Body of pancreas (tissue), 4 donors: ENCODE data around the gene TAAR2. TPM values are rescaled to one million over a fixed set of nuclear protein-coding genes. Genes with fewer than 3 reads are reported as not detected.

Experiments
- ATAC-seq: fragments of 150-250 bp; one replicate; pipeline ENCODE4 v1.9.1; 2016
- DNase-seq, 4 donors: peaks; one replicate each; pipeline ENCODE4 v3.0.0-alpha.2; 2019
- H3K27ac ChIP-seq, 4 donors: fragments of 200-600 bp; sonication (generic); 1 replicate in 3 of 4; 2 replicates in 1 of 4; pipeline versions ENCODE4 v1.5.1 to v1.6.1; 2016 to 2019; ENCODE audit warnings: mild to moderate bottlenecking in 1 of 4, mixed read lengths in 1 of 4, moderate library complexity in 1 of 4
- H3K27me3 ChIP-seq, 2 donors: fragments of 200-600 bp; sonication (generic); one replicate each; pipeline ENCODE4 v1.6.0; 2016; ENCODE audit warnings: mild to moderate bottlenecking in 1 of 2
- H3K36me3 ChIP-seq, 2 donors: fragments of 200-600 bp; sonication (generic); replicated peaks in 1 of 2; 2 replicates each; pipeline ENCODE4 v1.5.1; 2016; ENCODE audit warnings: low read depth in 2 of 2; ENCODE audit not compliant: insufficient read depth in 1 of 2
- H3K4me1 ChIP-seq: fragments of 200-600 bp; sonication (generic); one replicate; pipeline ENCODE4 v1.6.0; 2016
- H3K4me3 ChIP-seq, 2 donors: fragments of 200-600 bp; sonication (generic); 1 replicate in 1 of 2; 2 replicates in 1 of 2; pipeline ENCODE4 v1.5.1; 2016 to 2019
- H3K9me3 ChIP-seq, 3 donors: fragments of 200-600 bp; sonication (generic); 1 replicate in 2 of 3; 2 replicates in 1 of 3; pipeline ENCODE4 v1.5.1; 2016
- POLR2A ChIP-seq, 3 donors: fragments of 450-650 bp; IDR thresholded peaks; one replicate each; pipeline ENCODE4 v1.6.1; 2016; ENCODE audit warnings: antibody characterized with exemption in 3 of 3, mild to moderate bottlenecking in 2 of 3
- WGBS, 2 donors: methylation state at CpG; one replicate each; pipeline ENCODE4 v1.1.5; 2017; 5-methylcytosine and 5-hydroxymethylcytosine counted together
- intact Hi-C: fragments of 100-400 bp; cut with DNase I; formaldehyde crosslinking; loops from one replicate; pipeline ENCODE4 v1.15.1; 2023
- total RNA-seq, 2 donors: library from RNA; depleted of rRNA; stranded (reverse); fragments of >200 nt; gene quantifications; one replicate each; pipeline ENCODE4 v1.1.0, GENCODE V29; 2016
- TF ChIP-seq, protein P1 (sequence below), 7 experiments: fragments of 450-650 bp in 4 of 7; fragments of 200-600 bp in 3 of 7; sonication (generic) in 3 of 7; IDR thresholded peaks; one replicate each; pipeline ENCODE4 v1.5.1; 2016 to 2019; ENCODE audit warnings: antibody characterized with exemption in 7 of 7

Gene TAAR2, protein sequence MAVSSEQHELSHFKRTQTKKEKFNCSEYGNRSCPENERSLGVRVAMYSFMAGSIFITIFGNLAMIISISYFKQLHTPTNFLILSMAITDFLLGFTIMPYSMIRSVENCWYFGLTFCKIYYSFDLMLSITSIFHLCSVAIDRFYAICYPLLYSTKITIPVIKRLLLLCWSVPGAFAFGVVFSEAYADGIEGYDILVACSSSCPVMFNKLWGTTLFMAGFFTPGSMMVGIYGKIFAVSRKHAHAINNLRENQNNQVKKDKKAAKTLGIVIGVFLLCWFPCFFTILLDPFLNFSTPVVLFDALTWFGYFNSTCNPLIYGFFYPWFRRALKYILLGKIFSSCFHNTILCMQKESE
- not detected for total RNA-seq

DNA sequence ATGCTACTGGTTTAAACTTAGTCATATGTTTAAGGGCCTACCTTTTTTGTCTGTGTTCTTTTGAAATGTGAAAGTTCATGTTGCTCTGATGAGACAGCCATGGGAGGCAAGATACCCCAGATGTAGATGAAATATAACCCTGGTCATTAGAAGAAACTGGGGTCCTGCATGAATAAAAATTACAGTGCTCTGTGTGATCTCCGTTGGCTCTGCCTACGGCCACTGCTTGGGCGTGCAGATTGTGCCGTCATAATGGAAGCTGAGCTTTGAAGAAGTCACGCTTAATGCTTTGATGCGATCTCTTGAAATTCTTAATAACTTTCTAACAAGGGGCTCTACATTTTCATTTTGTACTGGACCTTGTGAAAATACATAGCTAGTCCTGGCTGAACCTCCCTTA, at the start of gene TAAR2:
TSS of gene TAAR2 (minus strand) at position 101 of the 400 bp plus-strand sequence. CDS start at position 101, 0 bp downstream.
- no peak within 1 kb of the TSS for H3K27ac ChIP-seq
- no peaks in the 10 kb centered on the region for H3K36me3 ChIP-seq
- H3K4me3 ChIP-seq: no peak within 1 kb of the TSS
- no peaks in the 10 kb centered on the region for H3K27me3 ChIP-seq
- TF ChIP-seq, protein P1, sequence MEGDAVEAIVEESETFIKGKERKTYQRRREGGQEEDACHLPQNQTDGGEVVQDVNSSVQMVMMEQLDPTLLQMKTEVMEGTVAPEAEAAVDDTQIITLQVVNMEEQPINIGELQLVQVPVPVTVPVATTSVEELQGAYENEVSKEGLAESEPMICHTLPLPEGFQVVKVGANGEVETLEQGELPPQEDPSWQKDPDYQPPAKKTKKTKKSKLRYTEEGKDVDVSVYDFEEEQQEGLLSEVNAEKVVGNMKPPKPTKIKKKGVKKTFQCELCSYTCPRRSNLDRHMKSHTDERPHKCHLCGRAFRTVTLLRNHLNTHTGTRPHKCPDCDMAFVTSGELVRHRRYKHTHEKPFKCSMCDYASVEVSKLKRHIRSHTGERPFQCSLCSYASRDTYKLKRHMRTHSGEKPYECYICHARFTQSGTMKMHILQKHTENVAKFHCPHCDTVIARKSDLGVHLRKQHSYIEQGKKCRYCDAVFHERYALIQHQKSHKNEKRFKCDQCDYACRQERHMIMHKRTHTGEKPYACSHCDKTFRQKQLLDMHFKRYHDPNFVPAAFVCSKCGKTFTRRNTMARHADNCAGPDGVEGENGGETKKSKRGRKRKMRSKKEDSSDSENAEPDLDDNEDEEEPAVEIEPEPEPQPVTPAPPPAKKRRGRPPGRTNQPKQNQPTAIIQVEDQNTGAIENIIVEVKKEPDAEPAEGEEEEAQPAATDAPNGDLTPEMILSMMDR (IDR thresholded peaks at IDR 0.05): no peak
- TF ChIP-seq POLR2A (IDR thresholded peaks at IDR 0.05): no peak
- ATAC-seq (no peak), DNase-seq (no peak)
- intact Hi-C loops: no loop called here
- 85 to 92% methylated on average over 6 of the region's 6 CpGs for WGBS, 2 donors
- no peaks in the 10 kb centered on the region for H3K9me3 ChIP-seq
- H3K4me1 ChIP-seq: no peaks in the 10 kb centered on the region

- WGBS, 2 donors: 74 to 83% methylated on average over 10 of the region's 10 CpGs
- no peak for ATAC-seq
- Histone ChIP-seq H3K36me3 (no peaks in the 10 kb centered on the region), H3K4me3 (no peak overlapping the region), H3K27me3 (no peaks in the 10 kb centered on the region), H3K27ac (no peak overlapping the region), H3K4me1 (peaks cover 14% of the 10 kb centered on the region), H3K9me3 (no peaks in the 10 kb centered on the region)
- no peak for TF ChIP-seq POLR2A (IDR thresholded peaks at IDR 0.05)
- TF ChIP-seq, protein P1 (IDR thresholded peaks at IDR 0.05): no peak
- DNase-seq: no peak
- intact Hi-C loops: no loop called here
Measured at GRCh38 chr6:132673376-132674094, 49.5 kb upstream of the TAAR2 start.

GRCh38 chr6:132671295-132671694, 47.2 kb upstream of the TAAR2 start:
- no peaks in the 10 kb centered on the region for H3K36me3 ChIP-seq
- H3K4me1 ChIP-seq: peaks cover 14% of the 10 kb centered on the region
- intact Hi-C loops: no loop called here
- peak overlapping the region in 1 of 4 donors; percentile 30 for H3K27ac ChIP-seq
- TF ChIP-seq, protein P1 (IDR thresholded peaks at IDR 0.05): no peak
- no peak for TF ChIP-seq POLR2A (IDR thresholded peaks at IDR 0.05)
- DNase-seq: no peak
- 18 to 43% methylated on average over 1 of the region's 1 CpG for WGBS, 2 donors
- H3K9me3 ChIP-seq: no peaks in the 10 kb centered on the region
- no peak overlapping the region for H3K4me3 ChIP-seq
- H3K27me3 ChIP-seq: no peaks in the 10 kb centered on the region
- no peak for ATAC-seq

DNA sequence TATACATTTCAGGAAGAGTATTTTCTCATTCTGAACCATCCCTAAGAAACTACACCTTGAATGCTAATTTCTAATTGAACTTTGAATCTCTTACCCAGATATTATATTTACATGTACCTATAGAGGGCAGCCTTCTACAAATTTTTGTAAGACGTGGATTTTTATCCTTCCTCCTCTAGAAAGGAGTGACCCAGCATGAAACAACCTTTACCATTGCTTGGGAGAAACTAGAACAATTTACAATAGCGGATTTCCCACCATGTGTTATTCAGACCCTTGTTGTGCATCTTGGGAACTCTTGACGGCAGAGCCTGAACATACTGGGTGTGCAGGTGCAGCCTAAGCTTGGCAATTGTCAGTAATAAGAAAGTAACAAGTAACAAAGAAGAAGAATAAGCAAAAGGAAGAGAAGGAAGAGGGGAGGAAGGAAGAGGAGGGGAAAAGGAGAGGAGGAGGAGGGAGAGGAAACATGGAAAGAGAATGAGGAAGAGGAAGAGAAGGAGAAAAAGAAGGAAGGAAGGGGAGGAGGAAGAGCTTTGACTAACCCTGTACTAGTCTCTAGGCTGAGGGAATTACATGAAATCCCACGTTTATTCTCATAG, 45.7 kb upstream of the TAAR2 start:
- no peaks in the 10 kb centered on the region for H3K27me3 ChIP-seq
- H3K4me1 ChIP-seq: peaks cover 14% of the 10 kb centered on the region
- peak overlapping the region in 1 of 4 donors; percentile 29 for H3K27ac ChIP-seq
- H3K9me3 ChIP-seq: no peaks in the 10 kb centered on the region
- peak; percentile 75 for ATAC-seq
- no peak for DNase-seq
- intact Hi-C loops: loop anchor here (5.0 to 10.0 kb wide), 2 partner anchors 98 to 135 kb away; partner anchors contain the start of gene TAAR9
- no peaks in the 10 kb centered on the region for H3K36me3 ChIP-seq
- no peak overlapping the region for H3K4me3 ChIP-seq
- TF ChIP-seq POLR2A (IDR thresholded peaks at IDR 0.05): no peak
- TF ChIP-seq, protein P1 (IDR thresholded peaks at IDR 0.05): peak; percentile 12 to 68 (median 62)
- 3 to 4% methylated on average over 4 of the region's 4 CpGs for WGBS, 2 donors
